Measurements from ENCODE around the gene RASA3. TPM values are rescaled to one million over a fixed set of nuclear protein-coding genes. Genes with fewer than 3 reads are reported as not detected.
"Not testable (repeated sequence)": the region's sequence is repeated elsewhere in the genome, so short reads cannot be mapped to it uniquely, and the experiment has no call there.

RASA3 gene
- total and polyA plus RNA-seq, 9 of the 15 experiments (the other 6 are each of a cell fraction or from before 2014, with no cell fraction given): 0.72 to 25.3 (median 14.4) TPM

DNA sequence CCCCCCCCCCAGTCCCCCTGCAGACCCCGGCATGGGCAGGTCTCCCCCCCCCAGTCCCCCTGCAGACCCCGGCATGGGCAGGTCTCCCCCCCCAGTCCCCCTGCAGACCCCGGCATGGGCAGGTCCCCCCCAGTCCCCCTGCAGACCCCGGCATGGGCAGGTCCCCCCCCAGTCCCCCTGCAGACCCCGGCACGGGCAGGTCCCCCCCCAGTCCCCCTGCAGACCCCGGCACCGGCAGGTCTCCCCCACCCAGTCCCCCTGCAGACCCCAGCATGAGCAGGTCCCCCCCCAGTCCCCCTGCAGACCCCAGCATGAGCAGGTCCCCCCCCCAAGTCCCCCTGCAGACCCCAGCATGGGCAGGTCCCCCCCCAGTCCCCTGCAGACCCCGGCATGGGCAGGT, 703 bp upstream of the RASA3 start:
- H3K9ac ChIP-seq (ENCODE audit: insufficient read depth in 1 of 2, low read depth in 2 of 2, low read length in 2 of 2); CTCF ChIA-PET (ENCODE audit: low intra/inter-chr PET ratio); H3K9me1 ChIP-seq (ENCODE audit: control insufficient read depth, insufficient read depth, low read length); FAIRE-seq; H3K9me3 ChIP-seq (replicated peaks; ENCODE audit: control insufficient read depth, insufficient read depth, low read depth, low read length); H2AFZ ChIP-seq (ENCODE audit: low read depth, low read length); H3K4me2 ChIP-seq (ENCODE audit: insufficient read depth, low read length); POLR2A ChIA-PET; in situ Hi-C loops (cut with MboI); H3K27ac ChIP-seq (ENCODE audit: extremely low read depth, low read depth, low read length); H4K20me1 ChIP-seq (replicated peaks; ENCODE audit: control insufficient read depth, insufficient read depth, low read length); H3K27me3 ChIP-seq (ENCODE audit: control insufficient read depth in 2 of 2, insufficient read depth in 2 of 2, low read length in 2 of 2); ATAC-seq; intact Hi-C loops (cut with micrococcal nuclease); H3K4me3 ChIP-seq; BruUV-seq (replicated peaks); DNase-seq (ENCODE audit: extremely low read depth in 1 of 4, low spot score in 3 of 4); H3K36me3 ChIP-seq (ENCODE audit: control insufficient read depth, insufficient read depth, low read length): not testable (repeated sequence)
- peaks cover 19 to 56% of the 10 kb centered on the region in 2 experiments; a peak in 4 of 5 replicates for H3K4me1 ChIP-seq (replicated peaks in 1 of 2; ENCODE audit: control insufficient read depth in 2 of 2, insufficient read depth in 2 of 2, low read length in 2 of 2)
- WGBS (ENCODE audit: insufficient coverage, low coverage, missing lambda C conversion rate): no CpG with 5 or more reads among the region's 9 CpGs
- peaks cover 41% of the 10 kb centered on the region for H3K79me2 ChIP-seq (ENCODE audit: control insufficient read depth, insufficient read depth, low read length)

DNA sequence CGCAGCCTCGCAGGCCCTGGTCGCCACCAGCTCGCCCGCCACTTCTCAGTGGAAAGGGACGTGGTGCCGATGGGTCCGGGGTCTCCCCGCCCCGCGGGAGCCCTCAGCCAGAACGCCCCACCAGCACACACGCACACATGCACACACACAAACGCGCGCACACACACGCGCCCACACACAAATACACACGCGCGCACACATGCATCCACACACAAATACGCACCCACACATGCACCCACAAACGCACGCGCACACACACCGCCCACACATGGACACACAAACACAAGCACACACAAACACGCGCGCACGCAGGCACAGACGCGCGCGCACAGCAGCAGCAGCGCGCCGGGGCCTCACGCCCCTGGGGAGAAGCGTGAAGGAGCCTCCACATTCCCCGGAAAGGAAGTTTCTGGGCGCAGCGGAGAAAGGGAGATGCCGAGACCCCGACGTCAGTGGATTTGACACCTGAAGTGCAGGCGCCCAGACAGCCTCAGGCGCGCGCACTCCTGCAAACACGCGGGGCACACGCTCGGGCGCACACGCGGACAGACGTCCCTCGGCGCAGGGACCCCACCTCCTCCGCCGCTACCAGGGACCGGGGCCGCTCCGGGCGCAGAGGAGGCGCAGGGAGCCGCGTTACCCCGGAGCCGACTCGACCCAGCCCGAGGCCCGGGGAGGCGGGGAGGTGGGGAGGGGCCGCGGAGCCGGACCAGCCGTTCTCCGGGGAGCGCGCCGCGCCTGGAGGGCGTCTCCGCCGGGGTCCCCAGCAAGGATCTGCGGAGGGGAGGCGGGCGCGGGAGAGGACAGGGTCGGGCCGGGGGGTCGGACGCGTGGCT, 622 bp downstream of the RASA3 start:
- peak overlapping the region; percentile 91 for H3K4me2 ChIP-seq (ENCODE audit: insufficient read depth, low read length)
- peak; percentile 42 to 69 (median 58) for DNase-seq (ENCODE audit: extremely low read depth in 1 of 4, low spot score in 3 of 4)
- no peaks in the 10 kb centered on the region for H4K20me1 ChIP-seq (replicated peaks; ENCODE audit: control insufficient read depth, insufficient read depth, low read length)
- in situ Hi-C loops (cut with MboI) (no loop called here), intact Hi-C loops (cut with micrococcal nuclease) (no loop called here)
- H3K4me3 ChIP-seq: peak overlapping the region; percentile 65
- H3K4me1 ChIP-seq (replicated peaks in 1 of 2; ENCODE audit: control insufficient read depth in 2 of 2, insufficient read depth in 2 of 2, low read length in 2 of 2): peaks cover 32 to 68% of the 10 kb centered on the region in 2 experiments
- POLR2A ChIA-PET: interaction anchor here (1.0 to 1.1 kb wide), 2 partner anchors 13 to 91 kb away, joined by 3 to 4 read pairs; no protein-coding TSS in a partner anchor
- H3K36me3 ChIP-seq (ENCODE audit: control insufficient read depth, insufficient read depth, low read length): no peaks in the 10 kb centered on the region
- H3K9ac ChIP-seq (ENCODE audit: insufficient read depth in 1 of 2, low read depth in 2 of 2, low read length in 2 of 2): peak overlapping the region; percentile 64 to 96
- ATAC-seq: peak; percentile 37
- H3K27me3 ChIP-seq (ENCODE audit: control insufficient read depth in 2 of 2, insufficient read depth in 2 of 2, low read length in 2 of 2): no peaks in the 10 kb centered on the region
- no peaks in the 10 kb centered on the region for H3K9me1 ChIP-seq (ENCODE audit: control insufficient read depth, insufficient read depth, low read length)
- H3K9me3 ChIP-seq (replicated peaks; ENCODE audit: control insufficient read depth, insufficient read depth, low read depth, low read length): no peaks in the 10 kb centered on the region
- FAIRE-seq: peak; percentile 44
- H3K79me2 ChIP-seq (ENCODE audit: control insufficient read depth, insufficient read depth, low read length): peaks cover 54% of the 10 kb centered on the region
- no TSS peak for BruUV-seq (replicated peaks)
- 0% methylated on average over 20 of the region's 95 CpGs for WGBS (ENCODE audit: insufficient coverage, low coverage, missing lambda C conversion rate)
- H3K27ac ChIP-seq (ENCODE audit: extremely low read depth, low read depth, low read length): peak overlapping the region; percentile 80
- CTCF ChIA-PET (ENCODE audit: low intra/inter-chr PET ratio): no interaction called here
- H2AFZ ChIP-seq (ENCODE audit: low read depth, low read length): peak overlapping the region; percentile 78
- no peak for TF ChIP-seq GATAD2B (IDR thresholded peaks at IDR 0.05; ENCODE audit: borderline replicate concordance)
- no peak for TF ChIP-seq NFATC3 (IDR thresholded peaks at IDR 0.05)
- TF ChIP-seq, protein P1, sequence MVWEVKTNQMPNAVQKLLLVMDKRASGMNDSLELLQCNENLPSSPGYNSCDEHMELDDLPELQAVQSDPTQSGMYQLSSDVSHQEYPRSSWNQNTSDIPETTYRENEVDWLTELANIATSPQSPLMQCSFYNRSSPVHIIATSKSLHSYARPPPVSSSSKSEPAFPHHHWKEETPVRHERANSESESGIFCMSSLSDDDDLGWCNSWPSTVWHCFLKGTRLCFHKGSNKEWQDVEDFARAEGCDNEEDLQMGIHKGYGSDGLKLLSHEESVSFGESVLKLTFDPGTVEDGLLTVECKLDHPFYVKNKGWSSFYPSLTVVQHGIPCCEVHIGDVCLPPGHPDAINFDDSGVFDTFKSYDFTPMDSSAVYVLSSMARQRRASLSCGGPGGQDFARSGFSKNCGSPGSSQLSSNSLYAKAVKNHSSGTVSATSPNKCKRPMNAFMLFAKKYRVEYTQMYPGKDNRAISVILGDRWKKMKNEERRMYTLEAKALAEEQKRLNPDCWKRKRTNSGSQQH (CRISPR knock-in tag; IDR thresholded peaks at IDR 0.05): peak; percentile 57; the same call in 1 of the 2 replicates
- TF ChIP-seq, protein P2, sequence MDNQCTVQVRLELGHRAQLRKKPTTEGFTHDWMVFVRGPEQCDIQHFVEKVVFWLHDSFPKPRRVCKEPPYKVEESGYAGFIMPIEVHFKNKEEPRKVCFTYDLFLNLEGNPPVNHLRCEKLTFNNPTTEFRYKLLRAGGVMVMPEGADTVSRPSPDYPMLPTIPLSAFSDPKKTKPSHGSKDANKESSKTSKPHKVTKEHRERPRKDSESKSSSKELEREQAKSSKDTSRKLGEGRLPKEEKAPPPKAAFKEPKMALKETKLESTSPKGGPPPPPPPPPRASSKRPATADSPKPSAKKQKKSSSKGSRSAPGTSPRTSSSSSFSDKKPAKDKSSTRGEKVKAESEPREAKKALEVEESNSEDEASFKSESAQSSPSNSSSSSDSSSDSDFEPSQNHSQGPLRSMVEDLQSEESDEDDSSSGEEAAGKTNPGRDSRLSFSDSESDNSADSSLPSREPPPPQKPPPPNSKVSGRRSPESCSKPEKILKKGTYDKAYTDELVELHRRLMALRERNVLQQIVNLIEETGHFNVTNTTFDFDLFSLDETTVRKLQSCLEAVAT (IDR thresholded peaks at IDR 0.05): peak in 1 of 2 experiments; percentile 61; a peak in 1 of 4 replicates
- TF ChIP-seq ZNF324 (CRISPR knock-in tag; IDR thresholded peaks at IDR 0.05): no peak
- TF ChIP-seq YY1 (IDR thresholded peaks at IDR 0.05; ENCODE audit: borderline replicate concordance in 1 of 3, control insufficient read depth in 1 of 3, extremely low read depth in 1 of 3, insufficient read depth in 3 of 3, insufficient read length in 1 of 3, insufficient replicate concordance in 2 of 3, low read depth in 1 of 3, low read length in 2 of 3): no peak
- TF ChIP-seq HNRNPLL (IDR thresholded peaks at IDR 0.05; ENCODE audit: low read depth, low read length, poor library complexity, severe bottlenecking): peak; percentile 32
- no peak for TF ChIP-seq ARHGAP35 (IDR thresholded peaks at IDR 0.05; ENCODE audit: partially characterized antibody)
- 0 out of 2 replicates have a peak, but pooled peaks have one; percentile 34 for TF ChIP-seq TOE1 (IDR thresholded peaks at IDR 0.05; ENCODE audit: borderline replicate concordance)
- no peak for TF ChIP-seq TOE1 (CRISPR knock-in tag; IDR thresholded peaks at IDR 0.05; ENCODE audit: borderline replicate concordance, low read depth)

Data from K562 (cell line).